ENCODE measurements around the gene TAF4B.

- TF ChIP-seq CTCF (IDR thresholded peaks at IDR 0.05) (no peak), EP300 (IDR thresholded peaks at IDR 0.05) (no peak), POLR2A (IDR thresholded peaks at IDR 0.05; ENCODE audit: low read depth) (no peak)
Measured at GRCh38 chr18:26225022-26225693, 1.1 kb upstream of the TAF4B start.
